ENCODE results near the gene VTI1A.

DNA sequence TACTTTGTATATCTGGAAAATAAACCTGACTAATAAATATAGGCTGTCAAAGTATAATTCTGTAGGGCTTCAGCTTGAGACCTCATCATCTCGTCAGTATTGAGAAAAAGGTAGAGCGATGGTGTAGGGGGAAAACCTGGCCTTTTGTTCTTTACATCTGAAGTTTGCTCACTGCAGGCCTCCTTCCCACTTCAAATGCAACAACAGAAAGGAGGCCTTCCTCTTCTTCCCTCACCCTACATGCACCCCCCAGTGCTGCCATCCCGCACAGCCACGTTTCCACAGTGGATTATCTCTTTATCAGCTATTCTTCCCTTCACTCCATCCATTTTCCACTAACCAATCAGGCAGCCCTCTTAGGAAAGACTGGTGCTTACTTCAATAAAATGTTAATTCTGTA, 112.3 kb downstream of the VTI1A start:
- no peak for TF ChIP-seq POLR2A (IDR thresholded peaks at IDR 0.05; ENCODE audit: low read length)
- TF ChIP-seq GATA1 (IDR thresholded peaks at IDR 0.05; ENCODE audit: low read depth, low read length): no peak

All from erythroblast (primary cell).